NCI-H2171 (cell line): ENCODE measurements around the gene CYGB.

Experiments used
- DNase-seq: peaks from one replicate; lab custom pipeline; 2025; lab: John Stamatoyannopoulos, UW

CYGB gene

GRCh38 chr17:76537578-76538280 is at the start of gene CYGB:
TSS of gene CYGB (minus strand) at chr17:76537709. CDS start at chr17:76537542, 167 bp downstream.
- no peak for DNase-seq

- peak; percentile 76 for DNase-seq
These were observed 49.4 kb upstream of the CYGB start for GRCh38 chr17:76586741-76587487.

GRCh38 chr17:76585649-76586593 is 48.4 kb upstream of the CYGB start, which contains the start of gene ST6GALNAC2:
TSS of gene ST6GALNAC2 (minus strand) at chr17:76585860. CDS start at chr17:76585808, 52 bp downstream.
- no peak for DNase-seq

GRCh38 chr17:76585033-76585648 is 47.6 kb upstream of the CYGB start:
- DNase-seq = peak; percentile 54

GRCh38 chr17:76584427-76585032 is 47.0 kb upstream of the CYGB start:
- no peak for DNase-seq

- DNase-seq = no peak
These were observed 45.2 kb upstream of the CYGB start for GRCh38 chr17:76582660-76583059.

DNA sequence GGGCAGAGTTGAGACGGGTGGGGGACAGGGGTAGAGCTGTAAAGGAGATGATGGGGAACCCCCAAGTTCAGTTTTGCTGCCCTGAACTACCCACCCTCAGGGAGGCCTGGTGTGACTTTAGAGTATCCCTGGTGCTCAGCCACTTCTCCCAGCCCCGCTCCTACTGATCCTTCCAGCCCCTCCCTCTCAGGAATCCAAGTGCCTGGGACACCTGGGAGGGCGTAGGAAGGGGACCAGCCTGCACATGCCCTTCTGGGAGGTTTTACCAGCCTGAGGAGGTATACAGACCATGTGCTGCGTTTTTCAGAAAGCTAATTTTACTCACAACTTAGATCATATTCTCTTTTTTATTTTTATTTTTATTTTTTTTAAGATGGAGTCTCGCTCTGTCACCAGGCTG is 44.0 kb upstream of the CYGB start:
- peak; percentile 63 for DNase-seq

DNA sequence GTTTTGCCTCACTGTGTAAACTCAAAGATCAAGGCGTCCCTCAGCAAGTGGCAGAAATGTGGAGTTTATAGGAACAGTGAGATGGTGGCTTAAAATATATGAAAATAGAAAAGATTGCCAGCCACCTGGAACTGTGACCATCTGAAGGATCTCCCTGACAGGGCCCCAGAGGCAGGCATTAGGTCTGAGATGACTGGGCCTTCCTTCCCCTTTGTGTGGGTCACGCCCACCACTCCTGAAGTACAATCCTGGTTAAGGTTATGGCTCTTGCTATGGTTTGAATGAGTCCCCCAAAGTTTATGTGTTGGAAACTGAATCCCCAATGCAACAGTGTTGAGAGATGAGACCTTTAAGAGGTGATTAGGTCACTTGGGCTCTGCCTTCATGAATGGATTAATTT is 41.8 kb upstream of the CYGB start:
- no peak for DNase-seq

- DNase-seq = no peak
These were observed 40.9 kb upstream of the CYGB start for GRCh38 chr17:76578376-76578775.

DNA sequence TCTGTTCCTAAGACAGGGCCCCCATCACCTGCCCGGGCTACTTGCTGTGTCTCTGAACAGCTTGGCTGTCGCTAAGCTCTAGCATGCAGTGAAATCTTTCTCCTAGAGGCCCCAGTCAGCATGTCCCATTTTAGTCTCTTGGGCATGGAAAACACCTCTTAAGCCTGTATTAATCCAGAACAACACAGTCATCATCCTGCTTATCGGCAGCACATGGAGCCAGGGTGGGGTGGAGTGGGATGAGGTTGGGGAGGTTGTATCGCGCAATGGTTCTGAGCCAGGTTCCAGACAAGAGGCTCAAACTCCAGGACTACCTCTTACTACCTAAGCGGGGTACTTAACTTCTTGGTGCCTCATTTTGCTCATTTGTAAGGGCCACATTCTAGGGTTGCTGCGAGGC is 40.4 kb upstream of the CYGB start:
- no peak for DNase-seq

DNA sequence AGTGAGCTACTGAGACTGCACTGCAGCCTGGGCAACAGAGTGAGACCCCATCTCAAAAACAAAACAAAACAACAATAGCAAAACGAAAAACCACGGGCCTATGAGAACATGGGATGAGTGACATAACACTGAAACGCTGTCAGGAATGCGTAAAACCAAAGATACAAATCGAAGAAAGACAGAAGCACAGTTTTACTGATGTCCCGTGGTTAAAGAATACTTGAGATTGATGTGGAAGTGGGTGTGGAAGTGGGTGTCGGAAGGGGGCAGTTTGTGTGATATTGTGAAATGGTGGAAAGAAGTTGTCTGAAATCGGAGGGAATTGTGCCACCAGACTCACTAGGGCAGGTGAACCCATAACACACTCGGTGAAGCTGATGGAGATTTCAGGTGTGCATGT is 38.7 kb upstream of the CYGB start:
- no peak for DNase-seq

DNA sequence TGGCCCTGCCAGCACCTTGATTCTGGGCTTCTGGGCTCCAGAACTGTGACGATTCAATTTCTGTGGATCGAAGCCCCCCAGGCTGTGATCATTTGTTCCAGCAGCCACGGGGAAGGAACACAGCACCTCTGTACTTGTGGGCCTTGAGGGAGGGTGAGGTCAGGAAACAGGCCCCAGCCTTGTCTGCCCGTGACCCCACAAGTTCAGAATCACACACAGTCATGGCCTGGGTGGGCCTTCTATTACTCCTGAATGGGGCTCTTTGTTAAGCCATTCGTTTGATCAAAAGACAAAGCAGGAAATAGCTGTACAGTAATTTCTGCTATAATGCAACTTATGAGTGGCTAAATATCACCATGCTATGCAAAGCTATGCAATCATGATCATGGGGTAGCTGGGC is 38.1 kb upstream of the CYGB start:
- DNase-seq = no peak

GRCh38 chr17:76574166-76574565 is 36.7 kb upstream of the CYGB start:
- DNase-seq = no peak

DNA sequence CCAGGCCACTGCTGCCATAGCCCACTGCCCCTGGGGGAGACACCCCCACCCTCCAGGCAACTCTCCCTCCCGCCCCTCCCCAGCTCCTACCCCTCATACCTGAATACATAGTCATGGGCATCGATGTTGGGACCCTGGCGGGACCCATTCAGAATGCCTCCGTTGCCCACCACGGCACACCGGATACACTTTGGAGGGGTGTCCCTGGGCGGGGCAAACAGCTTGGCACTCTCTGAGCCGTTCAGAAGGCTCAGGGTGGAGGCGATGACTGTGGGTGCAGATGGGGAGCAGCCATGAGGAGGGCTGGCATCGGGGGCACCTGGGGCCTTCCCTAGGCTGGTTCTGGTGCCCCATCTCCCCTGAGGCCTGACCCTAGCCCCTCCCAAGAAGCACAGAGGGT is 35.6 kb upstream of the CYGB start:
- no peak for DNase-seq

DNA sequence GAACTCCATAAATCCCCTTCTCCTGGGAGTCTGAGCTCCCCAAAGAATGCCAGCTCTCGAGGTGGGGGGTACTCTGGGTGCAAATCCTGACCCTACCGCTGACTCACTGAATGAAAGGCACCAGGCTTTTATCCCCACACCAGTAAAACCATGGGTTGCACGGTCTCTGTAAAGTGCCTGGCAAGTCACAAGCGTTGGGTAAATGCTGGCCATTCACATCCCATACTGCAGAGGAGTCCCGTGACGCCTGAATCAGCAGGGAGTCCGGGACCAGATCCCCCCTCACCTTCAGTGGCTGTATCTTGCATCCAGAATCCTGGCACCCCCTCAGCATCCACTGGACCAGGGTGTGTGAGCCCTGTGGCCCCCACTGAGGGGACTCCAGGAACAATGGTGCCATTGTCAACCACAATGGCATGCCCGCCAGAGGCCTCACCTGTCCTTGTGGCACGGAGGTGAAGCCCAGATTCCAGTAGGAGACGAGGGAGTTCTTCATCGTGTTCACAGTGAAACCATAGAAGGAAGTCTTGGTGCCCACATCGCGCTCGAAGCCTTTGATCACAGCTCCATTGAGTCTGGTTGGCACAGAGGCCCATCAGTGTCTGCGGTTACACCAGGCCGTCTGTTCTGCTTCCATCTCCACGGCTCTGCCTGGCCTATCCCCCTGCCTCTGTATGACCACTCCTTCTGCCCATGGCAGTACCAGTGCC is 34.8 kb upstream of the CYGB start:
- no peak for DNase-seq

- no peak for DNase-seq
These were observed 33.5 kb upstream of the CYGB start for GRCh38 chr17:76570877-76571471.

DNA sequence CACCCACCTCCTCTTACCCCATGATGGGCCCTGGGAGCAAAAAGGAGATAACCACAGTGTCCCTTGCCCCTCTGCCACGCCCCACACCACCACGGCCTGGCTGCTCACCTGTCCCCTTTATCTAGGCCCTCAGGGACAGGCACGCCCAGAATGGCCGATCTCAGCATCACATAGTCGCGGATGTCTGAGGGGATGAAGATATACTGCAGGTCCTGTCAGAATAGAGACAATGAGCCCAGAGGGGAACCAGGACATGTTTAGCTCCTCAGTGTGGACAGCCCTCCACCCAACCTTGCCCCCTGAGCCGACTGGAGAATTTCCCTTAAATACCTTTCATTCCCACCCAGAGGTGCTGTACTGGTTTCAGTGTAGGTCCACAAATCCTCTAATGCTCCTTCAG is 32.9 kb upstream of the CYGB start:
- DNase-seq = no peak

- no peak for DNase-seq
These were observed 32.2 kb upstream of the CYGB start for GRCh38 chr17:76569607-76570279.

DNA sequence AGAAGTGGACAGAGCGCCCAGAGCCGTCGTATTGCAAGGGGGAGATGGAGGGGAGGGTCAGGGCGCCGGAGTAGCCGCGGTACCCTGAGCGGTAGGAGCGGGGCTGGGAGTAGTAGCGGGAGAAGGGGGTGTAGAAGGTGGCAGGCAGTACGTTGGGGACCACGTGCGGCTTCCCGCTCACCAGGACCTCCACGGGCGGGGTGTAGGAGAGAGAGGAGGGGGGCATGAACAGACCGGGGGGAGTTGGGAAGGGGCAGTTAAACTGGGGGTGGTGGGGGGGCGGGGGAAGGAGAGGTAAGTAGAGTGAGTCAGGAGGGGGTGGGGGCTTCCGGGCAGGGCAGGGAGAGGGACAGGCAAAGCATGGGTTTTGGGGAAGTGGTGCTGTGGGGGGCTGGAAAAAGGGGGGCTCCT is 31.3 kb upstream of the CYGB start:
- DNase-seq = no peak
